ENCODE measurements around the gene DPP10.

DNA sequence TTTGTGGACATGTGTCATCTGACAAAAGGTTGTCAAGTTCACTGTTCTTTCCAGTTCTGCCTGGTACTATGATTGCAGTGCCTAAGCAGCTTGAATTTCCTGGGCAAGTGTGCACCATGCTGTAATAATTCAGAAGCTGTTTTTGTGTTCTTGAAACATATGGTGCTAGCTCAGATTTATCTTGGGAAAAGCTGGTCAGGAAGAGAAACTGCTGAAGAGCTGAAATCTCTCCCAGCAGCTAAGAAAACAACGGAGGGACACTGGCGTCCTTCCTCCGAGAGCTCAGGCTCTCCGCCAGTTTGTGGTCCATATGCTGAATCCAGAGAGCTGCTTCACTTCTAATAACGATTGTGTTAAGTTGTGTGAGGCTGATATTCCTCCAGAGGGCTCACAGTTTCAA is 642.0 kb downstream of the DPP10 start:
- TF ChIP-seq, protein P1, sequence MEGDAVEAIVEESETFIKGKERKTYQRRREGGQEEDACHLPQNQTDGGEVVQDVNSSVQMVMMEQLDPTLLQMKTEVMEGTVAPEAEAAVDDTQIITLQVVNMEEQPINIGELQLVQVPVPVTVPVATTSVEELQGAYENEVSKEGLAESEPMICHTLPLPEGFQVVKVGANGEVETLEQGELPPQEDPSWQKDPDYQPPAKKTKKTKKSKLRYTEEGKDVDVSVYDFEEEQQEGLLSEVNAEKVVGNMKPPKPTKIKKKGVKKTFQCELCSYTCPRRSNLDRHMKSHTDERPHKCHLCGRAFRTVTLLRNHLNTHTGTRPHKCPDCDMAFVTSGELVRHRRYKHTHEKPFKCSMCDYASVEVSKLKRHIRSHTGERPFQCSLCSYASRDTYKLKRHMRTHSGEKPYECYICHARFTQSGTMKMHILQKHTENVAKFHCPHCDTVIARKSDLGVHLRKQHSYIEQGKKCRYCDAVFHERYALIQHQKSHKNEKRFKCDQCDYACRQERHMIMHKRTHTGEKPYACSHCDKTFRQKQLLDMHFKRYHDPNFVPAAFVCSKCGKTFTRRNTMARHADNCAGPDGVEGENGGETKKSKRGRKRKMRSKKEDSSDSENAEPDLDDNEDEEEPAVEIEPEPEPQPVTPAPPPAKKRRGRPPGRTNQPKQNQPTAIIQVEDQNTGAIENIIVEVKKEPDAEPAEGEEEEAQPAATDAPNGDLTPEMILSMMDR (IDR thresholded peaks at IDR 0.05): no peak
- TF ChIP-seq ZFX (IDR thresholded peaks at IDR 0.05; ENCODE audit: borderline replicate concordance): no peak

Data from 22Rv1 (cell line).